Loucy (cell line): ENCODE results near the gene MYH10.

ENCODE experiments used
- H2AFZ ChIP-seq: fragments of 200-600 bp; sonication (generic); 2 replicates; pipeline ENCODE4 v1.6.0; 2016; ENCODE audit warnings: antibody characterized with exemption, mild to moderate bottlenecking, low read length, moderate library complexity
- H3F3A ChIP-seq: fragments of 200-600 bp; 2 replicates; pipeline ENCODE4 v1.6.0; 2016; ENCODE audit warnings: antibody characterized with exemption, low read depth, mild to moderate bottlenecking
- H3K27me3 ChIP-seq: fragments of 200-600 bp; sonication (generic); 2 replicates; pipeline ENCODE4 v1.6.1; 2014; ENCODE audit warnings: low read length, mild to moderate bottlenecking; ENCODE audit not compliant: insufficient read depth, poor library complexity, severe bottlenecking
- H3K36me3 ChIP-seq: fragments of 200-600 bp; sonication (generic); 2 replicates; pipeline ENCODE4 v1.6.1; 2016; ENCODE audit warnings: low read length; ENCODE audit not compliant: insufficient read depth
- H3K4me1 ChIP-seq: fragments of 200-600 bp; sonication (generic); 2 replicates; pipeline ENCODE4 v1.5.1; 2014; ENCODE audit warnings: low read length, mild to moderate bottlenecking; ENCODE audit not compliant: insufficient read depth, poor library complexity, severe bottlenecking
- H3K4me2 ChIP-seq: fragments of 200-600 bp; sonication (generic); 2 replicates; pipeline ENCODE4 v1.6.0; 2014; ENCODE audit warnings: antibody characterized with exemption, low read length, low read depth, mild to moderate bottlenecking; ENCODE audit not compliant: poor library complexity, severe bottlenecking
- H3K4me3 ChIP-seq: fragments of 200-600 bp; sonication (generic); 2 replicates; pipeline ENCODE4 v1.5.1; 2014; ENCODE audit warnings: low read length, mild to moderate bottlenecking, mixed read lengths; ENCODE audit not compliant: poor library complexity, severe bottlenecking
- H3K79me2 ChIP-seq: fragments of 200-600 bp; sonication (generic); 2 replicates; pipeline ENCODE4 v1.6.1; 2014; ENCODE audit warnings: low read length; ENCODE audit not compliant: insufficient read depth
- H3K9ac ChIP-seq: fragments of 200-600 bp; sonication (generic); 2 replicates; pipeline ENCODE4 v1.6.0; 2014; ENCODE audit warnings: mild to moderate bottlenecking, low read depth, low read length, moderate library complexity; ENCODE audit not compliant: poor library complexity, severe bottlenecking
- H3K9me2 ChIP-seq: fragments of 200-600 bp; sonication (generic); replicated peaks from 2 replicates; pipeline ENCODE4 v1.6.1; 2016; ENCODE audit warnings: low read depth, low read length, mixed read lengths
- H3K9me3 ChIP-seq: fragments of 200-600 bp; sonication (generic); 2 replicates; pipeline ENCODE4 v1.6.1; 2014; ENCODE audit warnings: mild to moderate bottlenecking, antibody characterized with exemption, low read length, low read depth; ENCODE audit not compliant: insufficient read depth
- H4K20me1 ChIP-seq: fragments of 200-600 bp; sonication (generic); 2 replicates; pipeline ENCODE4 v1.6.0; 2014; ENCODE audit warnings: antibody characterized with exemption, low read length, mild to moderate bottlenecking; ENCODE audit not compliant: insufficient read depth, poor library complexity, severe bottlenecking
- EZH2phosphoT487 ChIP-seq: fragments of 200-600 bp; IDR thresholded peaks from 2 replicates; pipeline ENCODE4 v1.6.1; 2018; ENCODE audit warnings: antibody characterized with exemption, mild to moderate bottlenecking, moderate library complexity, borderline replicate concordance
- TF ChIP-seq, protein P1 (sequence below): fragments of 200-600 bp; sonication (generic); conservative IDR thresholded peaks from 2 replicates; pipeline ENCODE4 v1.5.1; 2014; ENCODE audit warnings: mild to moderate bottlenecking, antibody characterized with exemption, low read length

Gene MYH10

DNA sequence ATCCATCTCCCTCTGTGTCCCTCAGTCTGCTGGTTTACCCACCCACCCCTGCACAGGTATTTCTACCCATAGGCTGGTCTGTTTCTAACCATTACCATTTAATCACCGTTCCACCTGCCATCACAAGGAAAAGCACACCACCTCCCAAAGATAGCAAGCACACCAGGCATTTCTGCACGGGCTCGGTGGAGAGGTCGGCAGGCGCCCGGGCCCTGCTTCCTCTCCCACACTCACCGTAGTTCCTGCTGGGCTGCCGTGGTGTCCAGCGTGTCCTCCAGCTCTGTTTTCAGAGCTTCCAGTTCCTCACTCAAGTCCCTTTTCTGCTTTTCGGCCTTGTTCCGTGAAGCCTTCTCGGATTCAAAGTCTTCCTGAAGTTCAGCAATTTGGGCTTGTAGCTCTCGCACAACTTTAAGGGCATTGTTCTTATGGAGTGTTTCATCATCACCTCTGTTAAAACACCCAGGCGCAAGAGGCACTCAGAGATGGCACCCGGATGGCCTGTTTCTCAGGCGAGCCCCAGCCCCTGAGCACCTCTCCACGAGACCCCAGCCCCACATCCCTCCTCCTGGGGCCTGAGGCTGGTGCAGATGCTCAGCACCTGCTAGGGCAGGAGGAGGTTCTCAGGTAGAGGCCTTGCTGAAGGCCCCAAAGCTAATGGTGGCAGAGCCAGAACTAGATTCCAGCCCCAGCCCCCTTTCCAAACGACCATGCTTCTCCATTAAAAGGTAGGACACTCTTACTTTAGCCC lies 125.9 kb downstream of the MYH10 start:
- Histone ChIP-seq H3K36me3 (peaks cover 74% of the 10 kb centered on the region), H3K4me2 (no peak overlapping the region), H3K9me2 (no peaks in the 10 kb centered on the region)

GRCh38 chr17:8503807-8504206 lies 126.7 kb downstream of the MYH10 start:
- Histone ChIP-seq H3K79me2 (no peaks in the 10 kb centered on the region), H3K4me2 (no peak overlapping the region), H3K9me2 (no peaks in the 10 kb centered on the region), H3K4me3 (no peak overlapping the region), H2AFZ (no peak overlapping the region), H3K9me3 (no peaks in the 10 kb centered on the region), H3K9ac (no peak overlapping the region), H3K36me3 (peaks cover 74% of the 10 kb centered on the region; the same call in 1 of the 2 replicates), H3K27me3 (no peaks in the 10 kb centered on the region), H3F3A (no peaks in the 10 kb centered on the region), H3K4me1 (no peaks in the 10 kb centered on the region), H4K20me1 (no peaks in the 10 kb centered on the region)
- TF ChIP-seq, protein P1, sequence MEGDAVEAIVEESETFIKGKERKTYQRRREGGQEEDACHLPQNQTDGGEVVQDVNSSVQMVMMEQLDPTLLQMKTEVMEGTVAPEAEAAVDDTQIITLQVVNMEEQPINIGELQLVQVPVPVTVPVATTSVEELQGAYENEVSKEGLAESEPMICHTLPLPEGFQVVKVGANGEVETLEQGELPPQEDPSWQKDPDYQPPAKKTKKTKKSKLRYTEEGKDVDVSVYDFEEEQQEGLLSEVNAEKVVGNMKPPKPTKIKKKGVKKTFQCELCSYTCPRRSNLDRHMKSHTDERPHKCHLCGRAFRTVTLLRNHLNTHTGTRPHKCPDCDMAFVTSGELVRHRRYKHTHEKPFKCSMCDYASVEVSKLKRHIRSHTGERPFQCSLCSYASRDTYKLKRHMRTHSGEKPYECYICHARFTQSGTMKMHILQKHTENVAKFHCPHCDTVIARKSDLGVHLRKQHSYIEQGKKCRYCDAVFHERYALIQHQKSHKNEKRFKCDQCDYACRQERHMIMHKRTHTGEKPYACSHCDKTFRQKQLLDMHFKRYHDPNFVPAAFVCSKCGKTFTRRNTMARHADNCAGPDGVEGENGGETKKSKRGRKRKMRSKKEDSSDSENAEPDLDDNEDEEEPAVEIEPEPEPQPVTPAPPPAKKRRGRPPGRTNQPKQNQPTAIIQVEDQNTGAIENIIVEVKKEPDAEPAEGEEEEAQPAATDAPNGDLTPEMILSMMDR: no peak
- TF ChIP-seq EZH2phosphoT487: no peak

More for the DNA sequence above, 125.9 kb downstream of the MYH10 start:
- Histone ChIP-seq H3K9me3 (no peaks in the 10 kb centered on the region), H3K9ac (no peak overlapping the region), H3F3A (no peaks in the 10 kb centered on the region), H4K20me1 (no peaks in the 10 kb centered on the region), H3K4me1 (no peaks in the 10 kb centered on the region), H2AFZ (no peak overlapping the region), H3K79me2 (no peaks in the 10 kb centered on the region), H3K27me3 (no peaks in the 10 kb centered on the region), H3K4me3 (no peak overlapping the region)
- TF ChIP-seq EZH2phosphoT487: no peak
- TF ChIP-seq, protein P1: no peak

- Histone ChIP-seq H4K20me1 (no peaks in the 10 kb centered on the region), H3K27me3 (no peaks in the 10 kb centered on the region), H2AFZ (no peak overlapping the region), H3K36me3 (peaks cover 74% of the 10 kb centered on the region; the same call in 1 of the 2 replicates), H3K9me2 (no peaks in the 10 kb centered on the region), H3K79me2 (no peaks in the 10 kb centered on the region), H3K9ac (no peak overlapping the region), H3K4me1 (no peaks in the 10 kb centered on the region), H3K4me3 (no peak overlapping the region), H3F3A (no peaks in the 10 kb centered on the region), H3K4me2 (no peak overlapping the region), H3K9me3 (no peaks in the 10 kb centered on the region)
- no peak for TF ChIP-seq EZH2phosphoT487
- TF ChIP-seq, protein P1: no peak
Measured at GRCh38 chr17:8503368-8503767, 127.2 kb downstream of the MYH10 start.
